ENCODE measurements around the gene BATF3.

DNA sequence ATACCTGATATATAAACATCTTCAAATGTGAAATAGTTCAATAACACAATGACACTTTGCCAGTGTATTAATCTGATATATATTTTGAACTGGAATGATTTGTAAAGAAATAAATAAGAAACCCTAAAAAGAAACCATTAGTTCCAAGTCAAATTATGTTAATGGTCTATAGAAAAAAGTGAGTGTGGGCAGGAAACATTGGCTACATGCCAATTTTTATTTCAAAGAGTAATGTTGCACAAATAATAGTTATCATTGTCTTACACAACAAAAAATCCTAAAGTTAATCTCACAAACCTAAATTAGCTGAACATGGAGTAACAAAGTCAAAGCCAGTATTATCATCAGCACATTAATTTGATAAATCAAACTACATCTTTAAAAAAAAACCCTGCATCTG is 37.9 kb upstream of the BATF3 start:
- TF ChIP-seq, protein P1, sequence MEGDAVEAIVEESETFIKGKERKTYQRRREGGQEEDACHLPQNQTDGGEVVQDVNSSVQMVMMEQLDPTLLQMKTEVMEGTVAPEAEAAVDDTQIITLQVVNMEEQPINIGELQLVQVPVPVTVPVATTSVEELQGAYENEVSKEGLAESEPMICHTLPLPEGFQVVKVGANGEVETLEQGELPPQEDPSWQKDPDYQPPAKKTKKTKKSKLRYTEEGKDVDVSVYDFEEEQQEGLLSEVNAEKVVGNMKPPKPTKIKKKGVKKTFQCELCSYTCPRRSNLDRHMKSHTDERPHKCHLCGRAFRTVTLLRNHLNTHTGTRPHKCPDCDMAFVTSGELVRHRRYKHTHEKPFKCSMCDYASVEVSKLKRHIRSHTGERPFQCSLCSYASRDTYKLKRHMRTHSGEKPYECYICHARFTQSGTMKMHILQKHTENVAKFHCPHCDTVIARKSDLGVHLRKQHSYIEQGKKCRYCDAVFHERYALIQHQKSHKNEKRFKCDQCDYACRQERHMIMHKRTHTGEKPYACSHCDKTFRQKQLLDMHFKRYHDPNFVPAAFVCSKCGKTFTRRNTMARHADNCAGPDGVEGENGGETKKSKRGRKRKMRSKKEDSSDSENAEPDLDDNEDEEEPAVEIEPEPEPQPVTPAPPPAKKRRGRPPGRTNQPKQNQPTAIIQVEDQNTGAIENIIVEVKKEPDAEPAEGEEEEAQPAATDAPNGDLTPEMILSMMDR (IDR thresholded peaks at IDR 0.05; ENCODE audit: insufficient read depth, low read length, poor library complexity, severe bottlenecking), result no peak
- no peak for TF ChIP-seq EZH2phosphoT487 (conservative IDR thresholded peaks at IDR 0.05; ENCODE audit: low read length)

Measured in SU-DHL-6 (cell line).